Peyer's patch (tissue), 4 donors: ENCODE data around the gene RITA1. TPM values are rescaled to one million over a fixed set of nuclear protein-coding genes. Genes with fewer than 3 reads are reported as not detected.
"Not testable (repeated sequence)": the region's sequence is repeated elsewhere in the genome, so short reads cannot be mapped to it uniquely, and the experiment has no call there.

Experiments
- DNase-seq, 3 donors: peaks; one replicate each; pipeline ENCODE4 v3.0.0-alpha.2; 2017 to 2019
- H3K27ac ChIP-seq, 4 donors: fragments of 200-600 bp; sonication (generic); one replicate each; pipeline ENCODE4 v1.5.1; 2016 to 2019
- H3K27me3 ChIP-seq, 2 donors: fragments of 200-600 bp; sonication (generic); one replicate each; pipeline ENCODE4 v1.5.1; 2019
- H3K36me3 ChIP-seq, 3 donors: fragments of 200-600 bp; sonication (generic); one replicate each; pipeline ENCODE4 v1.5.1; 2016 to 2019
- H3K4me1 ChIP-seq, 4 donors: fragments of 200-600 bp; sonication (generic); one replicate each; pipeline ENCODE4 v1.5.1; 2016 to 2019
- H3K4me3 ChIP-seq, 4 donors: fragments of 200-600 bp; sonication (generic); 1 replicate in 3 of 4; 2 replicates in 1 of 4; pipeline ENCODE4 v1.5.1; 2016 to 2019; ENCODE audit warnings: mild to moderate bottlenecking in 1 of 4
- H3K9me3 ChIP-seq, 4 donors: fragments of 200-600 bp; sonication (generic); one replicate each; pipeline ENCODE4 v1.5.1; 2016 to 2019; ENCODE audit warnings: mild to moderate bottlenecking in 1 of 4
- POLR2A ChIP-seq, 2 donors: fragments of 450-650 bp; IDR thresholded peaks; one replicate each; pipeline ENCODE4 v1.5.1; 2017; ENCODE audit warnings: antibody characterized with exemption in 2 of 2, mild to moderate bottlenecking in 2 of 2, moderate library complexity in 2 of 2
- total RNA-seq, 4 donors: library from RNA; depleted of rRNA; stranded (reverse); fragments of >200 nt; gene quantifications; one replicate each; pipeline ENCODE4 v1.1.0, GENCODE V29; 2016
- TF ChIP-seq, protein P1 (sequence below), 6 experiments: fragments of 450-650 bp in 4 of 6; fragments of 200-600 bp in 2 of 6; sonication (generic) in 1 of 6; IDR thresholded peaks; one replicate each; pipeline ENCODE4 v1.5.1; 2017 to 2019; ENCODE audit warnings: antibody characterized with exemption in 6 of 6, mild to moderate bottlenecking in 3 of 6, moderate library complexity in 1 of 6

Gene RITA1
- total RNA-seq, 4 donors from 2014 or later: 5.0 to 36.6 (median 33.4) TPM

DNA sequence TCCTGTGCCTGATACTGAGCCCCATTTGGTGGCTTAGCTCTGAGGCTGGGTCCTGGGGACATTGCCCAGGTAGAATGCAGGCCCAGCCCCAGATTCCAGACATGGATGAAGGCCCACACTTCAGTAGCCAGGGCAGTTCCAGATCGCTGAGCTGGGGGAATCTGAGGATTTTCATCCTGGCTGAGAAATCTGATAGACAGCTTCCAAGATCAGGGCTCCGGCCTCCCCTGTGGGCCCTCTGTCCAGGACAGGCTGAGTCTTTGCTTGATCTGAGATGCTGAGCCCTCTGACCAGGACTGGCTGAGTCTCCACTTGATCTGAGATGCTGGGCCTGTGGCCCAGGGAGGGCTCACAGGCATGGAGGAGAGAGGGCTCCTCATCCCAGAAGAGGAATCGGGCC is 46.7 kb upstream of the RITA1 start:
- Histone ChIP-seq H3K36me3 (no peaks in the 10 kb centered on the region), H3K4me1 (peaks cover 0 to 18% (median 6%) of the 10 kb centered on the region in 4 donors), H3K4me3 (no peak overlapping the region), H3K27ac (no peak overlapping the region), H3K9me3 (no peaks in the 10 kb centered on the region), H3K27me3 (no peaks in the 10 kb centered on the region)
- TF ChIP-seq POLR2A (IDR thresholded peaks at IDR 0.05): no peak
- TF ChIP-seq, protein P1, sequence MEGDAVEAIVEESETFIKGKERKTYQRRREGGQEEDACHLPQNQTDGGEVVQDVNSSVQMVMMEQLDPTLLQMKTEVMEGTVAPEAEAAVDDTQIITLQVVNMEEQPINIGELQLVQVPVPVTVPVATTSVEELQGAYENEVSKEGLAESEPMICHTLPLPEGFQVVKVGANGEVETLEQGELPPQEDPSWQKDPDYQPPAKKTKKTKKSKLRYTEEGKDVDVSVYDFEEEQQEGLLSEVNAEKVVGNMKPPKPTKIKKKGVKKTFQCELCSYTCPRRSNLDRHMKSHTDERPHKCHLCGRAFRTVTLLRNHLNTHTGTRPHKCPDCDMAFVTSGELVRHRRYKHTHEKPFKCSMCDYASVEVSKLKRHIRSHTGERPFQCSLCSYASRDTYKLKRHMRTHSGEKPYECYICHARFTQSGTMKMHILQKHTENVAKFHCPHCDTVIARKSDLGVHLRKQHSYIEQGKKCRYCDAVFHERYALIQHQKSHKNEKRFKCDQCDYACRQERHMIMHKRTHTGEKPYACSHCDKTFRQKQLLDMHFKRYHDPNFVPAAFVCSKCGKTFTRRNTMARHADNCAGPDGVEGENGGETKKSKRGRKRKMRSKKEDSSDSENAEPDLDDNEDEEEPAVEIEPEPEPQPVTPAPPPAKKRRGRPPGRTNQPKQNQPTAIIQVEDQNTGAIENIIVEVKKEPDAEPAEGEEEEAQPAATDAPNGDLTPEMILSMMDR (IDR thresholded peaks at IDR 0.05): no peak
- no peak for DNase-seq

- H3K36me3 ChIP-seq: no peaks in the 10 kb centered on the region
- no peak for DNase-seq
- no peak overlapping the region for H3K27ac ChIP-seq
- H3K4me3 ChIP-seq: no peak overlapping the region
- H3K27me3 ChIP-seq: no peaks in the 10 kb centered on the region
- TF ChIP-seq, protein P1 (IDR thresholded peaks at IDR 0.05): no peak
- no peak for TF ChIP-seq POLR2A (IDR thresholded peaks at IDR 0.05)
- H3K4me1 ChIP-seq: peaks cover 0 to 9% (median under 1%) of the 10 kb centered on the region in 4 donors
- no peaks in the 10 kb centered on the region for H3K9me3 ChIP-seq
Measured at GRCh38 chr12:113140706-113141105, 44.8 kb upstream of the RITA1 start.

- not testable (repeated sequence) for DNase-seq
Measured at GRCh38 chr12:113141716-113142115, 43.8 kb upstream of the RITA1 start.

GRCh38 chr12:113142173-113142885 is 43.2 kb upstream of the RITA1 start:
- Histone ChIP-seq H3K9me3 (no peaks in the 10 kb centered on the region), H3K27ac (peak overlapping the region in 2 of 4 donors; percentile 1 to 41), H3K36me3 (no peaks in the 10 kb centered on the region), H3K27me3 (no peaks in the 10 kb centered on the region), H3K4me1 (no peaks in the 10 kb centered on the region), H3K4me3 (no peak overlapping the region)
- DNase-seq: peak in 2 of 3 donors; percentile 27 to 56
- TF ChIP-seq, protein P1 (IDR thresholded peaks at IDR 0.05): no peak
- no peak for TF ChIP-seq POLR2A (IDR thresholded peaks at IDR 0.05)

More at GRCh38 chr12:113141716-113142115, 43.8 kb upstream of the RITA1 start:
- not testable (repeated sequence) for H3K36me3 ChIP-seq, H3K4me1 ChIP-seq, H3K4me3 ChIP-seq, H3K27me3 ChIP-seq, H3K9me3 ChIP-seq
- H3K27ac ChIP-seq: peak overlapping the region in 2 of 4 donors; percentile 1 to 41

DNA sequence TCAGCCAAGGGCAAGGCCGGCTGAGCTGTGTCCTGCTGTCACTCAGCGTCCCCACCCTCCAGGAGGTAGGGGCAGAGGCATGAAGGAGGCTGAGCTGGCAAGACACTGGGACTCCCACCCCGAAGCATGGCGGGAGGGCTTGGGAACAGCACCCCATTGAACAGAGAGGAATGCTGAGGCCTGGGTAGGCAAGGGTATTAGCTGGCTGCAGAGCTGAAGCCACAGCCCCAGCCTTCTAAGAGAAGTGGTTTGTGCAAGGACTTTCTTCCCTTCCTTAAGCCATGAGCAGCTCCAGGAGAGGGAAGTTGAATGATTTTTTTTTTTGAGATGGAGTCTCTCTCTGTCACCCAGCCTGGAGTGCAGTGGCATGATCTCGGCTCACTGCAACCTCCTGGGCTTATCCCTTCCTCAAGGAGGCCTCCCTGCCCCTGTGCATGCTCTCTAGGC is 42.6 kb upstream of the RITA1 start:
- Histone ChIP-seq H3K4me3 (no peak overlapping the region), H3K27me3 (no peaks in the 10 kb centered on the region), H3K27ac (peak overlapping the region in 1 of 4 donors; percentile 41), H3K4me1 (no peaks in the 10 kb centered on the region), H3K36me3 (no peaks in the 10 kb centered on the region), H3K9me3 (no peaks in the 10 kb centered on the region)
- no peak for DNase-seq
- TF ChIP-seq, protein P1 (IDR thresholded peaks at IDR 0.05): no peak
- no peak for TF ChIP-seq POLR2A (IDR thresholded peaks at IDR 0.05)

GRCh38 chr12:113143959-113144358 is 41.6 kb upstream of the RITA1 start:
- H3K4me1 ChIP-seq: no peaks in the 10 kb centered on the region
- no peak overlapping the region for H3K4me3 ChIP-seq
- H3K27ac ChIP-seq: no peak overlapping the region
- no peak for DNase-seq
- H3K27me3 ChIP-seq: no peaks in the 10 kb centered on the region
- TF ChIP-seq, protein P1 (IDR thresholded peaks at IDR 0.05): no peak
- TF ChIP-seq POLR2A (IDR thresholded peaks at IDR 0.05): no peak
- no peaks in the 10 kb centered on the region for H3K36me3 ChIP-seq
- no peaks in the 10 kb centered on the region for H3K9me3 ChIP-seq
